Measurements from ENCODE around the gene NUFIP2.

Gene NUFIP2

DNA sequence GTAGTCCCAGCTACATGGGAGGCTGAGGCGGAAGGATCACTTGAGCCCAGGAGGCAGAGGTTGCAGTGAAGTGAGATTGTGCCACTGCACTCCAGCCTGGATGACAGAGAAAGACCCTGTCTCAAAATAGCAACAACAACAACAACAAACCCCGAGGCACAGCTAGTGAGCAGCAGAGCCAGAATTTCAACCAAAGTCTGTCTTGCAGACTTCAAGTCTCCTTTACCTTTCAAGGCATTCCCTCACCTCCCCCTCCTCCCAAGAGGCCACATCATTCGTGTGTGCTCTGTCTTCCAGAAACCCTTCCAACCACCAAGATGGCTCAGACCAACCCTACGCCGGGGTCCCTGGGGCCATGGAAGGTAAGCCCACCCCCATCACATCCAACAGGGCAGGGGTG, 45.1 kb downstream of the NUFIP2 start:
- H3K4me3 ChIP-seq (ENCODE audit: low read length in 2 of 2): no peak overlapping the region
- H3K27ac ChIP-seq (replicated peaks; ENCODE audit: low read length): no peak overlapping the region
- no peak overlapping the region for H4K8ac ChIP-seq (ENCODE audit: low read depth, low read length)
- no CpG with 5 or more reads among the region's 5 CpGs for WGBS, 2 donors (ENCODE audit: extremely low coverage in 2 of 2, insufficient read length in 2 of 2, insufficient replicate concordance in 1 of 2)
- no peak overlapping the region for H2BK12ac ChIP-seq (ENCODE audit: low read length)
- no peak overlapping the region for H3K4me2 ChIP-seq (ENCODE audit: insufficient read depth, low read length, poor library complexity, severe bottlenecking)
- H3K18ac ChIP-seq (ENCODE audit: low read length): no peak overlapping the region
- no peak overlapping the region for H2BK120ac ChIP-seq (ENCODE audit: low read depth, low read length)
- no peak overlapping the region for H2BK5ac ChIP-seq (ENCODE audit: low read length)
- no peak overlapping the region for H4K91ac ChIP-seq (ENCODE audit: low read depth, low read length, poor library complexity)
- no peaks in the 10 kb centered on the region for H3K9me3 ChIP-seq (replicated peaks in 1 of 2; ENCODE audit: control insufficient read depth in 2 of 2, insufficient read depth in 1 of 2, low read depth in 1 of 2, low read length in 2 of 2)
- H2AK5ac ChIP-seq (ENCODE audit: low read depth, low read length): no peak overlapping the region
- DNase-seq (ENCODE audit: low spot score): no peak
- H3K36me3 ChIP-seq (replicated peaks in 1 of 2; ENCODE audit: control insufficient read depth in 2 of 2, insufficient read depth in 2 of 2, low read length in 2 of 2): peaks cover 0 to 1% of the 10 kb centered on the region in 2 donors
- H3K9ac ChIP-seq (ENCODE audit: low read depth, low read length, poor library complexity): no peak overlapping the region
- no peak overlapping the region for H3K14ac ChIP-seq (ENCODE audit: low read length)
- H2AFZ ChIP-seq (ENCODE audit: low read length): no peak overlapping the region
- H3K23ac ChIP-seq (ENCODE audit: low read depth, low read length, poor library complexity): no peak overlapping the region
- no peaks in the 10 kb centered on the region for H3K79me1 ChIP-seq (ENCODE audit: low read depth, low read length)
- H3K27me3 ChIP-seq (ENCODE audit: control insufficient read depth in 3 of 3, insufficient read depth in 3 of 3, low read depth in 1 of 3, low read length in 3 of 3): no peaks in the 10 kb centered on the region
- H2BK15ac ChIP-seq (ENCODE audit: low read length): no peak overlapping the region
- no peak overlapping the region for H3K4ac ChIP-seq (ENCODE audit: low read length)
- H3K4me1 ChIP-seq (ENCODE audit: control insufficient read depth in 2 of 2, insufficient read depth in 1 of 2, low read depth in 1 of 2, low read length in 2 of 2): peaks cover 9 to 10% of the 10 kb centered on the region in 2 donors

GRCh38 chr17:29247219-29247618, 46.7 kb downstream of the NUFIP2 start:
- no peaks in the 10 kb centered on the region for H3K9me3 ChIP-seq (replicated peaks in 1 of 2; ENCODE audit: control insufficient read depth in 2 of 2, insufficient read depth in 1 of 2, low read depth in 1 of 2, low read length in 2 of 2)
- H3K79me1 ChIP-seq (ENCODE audit: low read depth, low read length): no peaks in the 10 kb centered on the region
- no peaks in the 10 kb centered on the region for H3K36me3 ChIP-seq (replicated peaks in 1 of 2; ENCODE audit: control insufficient read depth in 2 of 2, insufficient read depth in 2 of 2, low read length in 2 of 2)
- no peak overlapping the region for H3K27ac ChIP-seq (replicated peaks; ENCODE audit: low read length)
- no peak overlapping the region for H3K4me3 ChIP-seq (ENCODE audit: low read length in 2 of 2)
- no peak overlapping the region for H3K4me2 ChIP-seq (ENCODE audit: insufficient read depth, low read length, poor library complexity, severe bottlenecking)
- H2BK12ac ChIP-seq (ENCODE audit: low read length): peak overlapping the region; percentile 30
- no peak overlapping the region for H3K18ac ChIP-seq (ENCODE audit: low read length)
- no peak overlapping the region for H4K91ac ChIP-seq (ENCODE audit: low read depth, low read length, poor library complexity)
- no peak overlapping the region for H3K14ac ChIP-seq (ENCODE audit: low read length)
- H2AFZ ChIP-seq (ENCODE audit: low read length): no peak overlapping the region
- no peak overlapping the region for H3K9ac ChIP-seq (ENCODE audit: low read depth, low read length, poor library complexity)
- no peak overlapping the region for H3K4ac ChIP-seq (ENCODE audit: low read length)
- no peak for DNase-seq (ENCODE audit: low spot score)
- peaks cover 10 to 12% of the 10 kb centered on the region in 2 donors for H3K4me1 ChIP-seq (ENCODE audit: control insufficient read depth in 2 of 2, insufficient read depth in 1 of 2, low read depth in 1 of 2, low read length in 2 of 2)
- H2BK120ac ChIP-seq (ENCODE audit: low read depth, low read length): peak overlapping the region; percentile 65
- H4K8ac ChIP-seq (ENCODE audit: low read depth, low read length): no peak overlapping the region
- WGBS, 2 donors (ENCODE audit: extremely low coverage in 2 of 2, insufficient read length in 2 of 2, insufficient replicate concordance in 1 of 2): 100% methylated on average over 1 of the region's 2 CpGs; no CpG with 5 or more reads in 1 of the 2 donors
- no peaks in the 10 kb centered on the region for H3K27me3 ChIP-seq (ENCODE audit: control insufficient read depth in 3 of 3, insufficient read depth in 3 of 3, low read depth in 1 of 3, low read length in 3 of 3)
- H3K23ac ChIP-seq (ENCODE audit: low read depth, low read length, poor library complexity): no peak overlapping the region
- H2BK15ac ChIP-seq (ENCODE audit: low read length): no peak overlapping the region
- no peak overlapping the region for H2AK5ac ChIP-seq (ENCODE audit: low read depth, low read length)
- H2BK5ac ChIP-seq (ENCODE audit: low read length): no peak overlapping the region

DNA sequence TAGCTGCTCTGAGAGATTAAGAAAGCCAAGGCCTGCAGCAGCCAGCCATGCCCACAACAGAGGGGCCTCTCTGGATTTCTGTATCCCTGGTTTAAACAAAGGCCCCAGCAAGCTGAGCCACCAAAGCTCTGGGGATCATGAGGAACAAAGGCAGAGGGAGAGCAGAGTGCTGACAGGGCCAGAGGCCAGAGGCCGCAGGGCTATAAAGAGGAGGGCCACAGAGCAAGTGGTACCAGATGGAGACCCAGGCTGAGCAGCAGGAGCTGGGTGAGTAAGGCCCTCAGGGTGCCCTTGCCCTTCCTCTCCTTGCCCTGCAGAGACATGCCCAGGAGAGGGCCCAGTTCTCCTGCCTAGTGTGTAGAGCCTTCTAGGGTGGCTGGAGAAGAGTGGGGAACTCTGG, 47.3 kb downstream of the NUFIP2 start, which contains the start of gene CRYBA1:
Gene CRYBA1, plus strand, starts transcription at position 232 of the 400 bp plus-strand sequence. Its CDS starts 5 bp downstream, at position 237.
- H2AK5ac ChIP-seq (ENCODE audit: low read depth, low read length): no peak within 1 kb of the TSS
- no peak within 1 kb of the TSS for H3K23ac ChIP-seq (ENCODE audit: low read depth, low read length, poor library complexity)
- H3K36me3 ChIP-seq (replicated peaks in 1 of 2; ENCODE audit: control insufficient read depth in 2 of 2, insufficient read depth in 2 of 2, low read length in 2 of 2): no peaks in the 10 kb centered on the region
- peak within 1 kb of the TSS; percentile 64 for H3K9ac ChIP-seq (ENCODE audit: low read depth, low read length, poor library complexity)
- peak within 1 kb of the TSS; percentile 80 for H2BK5ac ChIP-seq (ENCODE audit: low read length)
- peak; percentile 51 for DNase-seq (ENCODE audit: low spot score)
- H2BK120ac ChIP-seq (ENCODE audit: low read depth, low read length): peak within 1 kb of the TSS; percentile 65
- no peak within 1 kb of the TSS for H3K4me3 ChIP-seq (ENCODE audit: low read length in 2 of 2)
- no peak within 1 kb of the TSS for H2BK15ac ChIP-seq (ENCODE audit: low read length)
- no peaks in the 10 kb centered on the region for H3K79me1 ChIP-seq (ENCODE audit: low read depth, low read length)
- peak within 1 kb of the TSS; percentile 64 for H3K27ac ChIP-seq (replicated peaks; ENCODE audit: low read length)
- peaks cover 10 to 17% of the 10 kb centered on the region in 2 donors for H3K4me1 ChIP-seq (ENCODE audit: control insufficient read depth in 2 of 2, insufficient read depth in 1 of 2, low read depth in 1 of 2, low read length in 2 of 2)
- H3K14ac ChIP-seq (ENCODE audit: low read length): no peak within 1 kb of the TSS
- peak within 1 kb of the TSS; percentile 47 for H3K4me2 ChIP-seq (ENCODE audit: insufficient read depth, low read length, poor library complexity, severe bottlenecking)
- H3K4ac ChIP-seq (ENCODE audit: low read length): no peak within 1 kb of the TSS
- WGBS, 2 donors (ENCODE audit: extremely low coverage in 2 of 2, insufficient read length in 2 of 2, insufficient replicate concordance in 1 of 2): no CpG with 5 or more reads among the region's 1 CpG
- no peaks in the 10 kb centered on the region for H3K9me3 ChIP-seq (replicated peaks in 1 of 2; ENCODE audit: control insufficient read depth in 2 of 2, insufficient read depth in 1 of 2, low read depth in 1 of 2, low read length in 2 of 2)
- H4K91ac ChIP-seq (ENCODE audit: low read depth, low read length, poor library complexity): no peak within 1 kb of the TSS
- peak within 1 kb of the TSS; percentile 74 for H2AFZ ChIP-seq (ENCODE audit: low read length)
- H3K18ac ChIP-seq (ENCODE audit: low read length): peak within 1 kb of the TSS; percentile 90
- H2BK12ac ChIP-seq (ENCODE audit: low read length): peak within 1 kb of the TSS; percentile 30
- H3K27me3 ChIP-seq (ENCODE audit: control insufficient read depth in 3 of 3, insufficient read depth in 3 of 3, low read depth in 1 of 3, low read length in 3 of 3): no peaks in the 10 kb centered on the region
- no peak within 1 kb of the TSS for H4K8ac ChIP-seq (ENCODE audit: low read depth, low read length)

- Histone ChIP-seq H3K27ac (replicated peaks; ENCODE audit: low read length) (no peak overlapping the region), H3K9me3 (replicated peaks in 1 of 2; ENCODE audit: control insufficient read depth in 2 of 2, insufficient read depth in 1 of 2, low read depth in 1 of 2, low read length in 2 of 2) (no peaks in the 10 kb centered on the region), H2BK120ac (ENCODE audit: low read depth, low read length) (no peak overlapping the region), H3K4me2 (ENCODE audit: insufficient read depth, low read length, poor library complexity, severe bottlenecking) (no peak overlapping the region), H3K9ac (ENCODE audit: low read depth, low read length, poor library complexity) (no peak overlapping the region), H3K27me3 (ENCODE audit: control insufficient read depth in 3 of 3, insufficient read depth in 3 of 3, low read depth in 1 of 3, low read length in 3 of 3) (no peaks in the 10 kb centered on the region), H2BK15ac (ENCODE audit: low read length) (no peak overlapping the region), H4K8ac (ENCODE audit: low read depth, low read length) (no peak overlapping the region), H3K18ac (ENCODE audit: low read length) (no peak overlapping the region), H2AFZ (ENCODE audit: low read length) (peak overlapping the region; percentile 3), H4K91ac (ENCODE audit: low read depth, low read length, poor library complexity) (no peak overlapping the region), H3K4ac (ENCODE audit: low read length) (peak overlapping the region; percentile 13), H3K4me1 (ENCODE audit: control insufficient read depth in 2 of 2, insufficient read depth in 1 of 2, low read depth in 1 of 2, low read length in 2 of 2) (peaks cover 21 to 22% of the 10 kb centered on the region in 2 donors), H3K4me3 (ENCODE audit: low read length in 2 of 2) (no peak overlapping the region), H3K79me1 (ENCODE audit: low read depth, low read length) (no peaks in the 10 kb centered on the region), H3K36me3 (replicated peaks in 1 of 2; ENCODE audit: control insufficient read depth in 2 of 2, insufficient read depth in 2 of 2, low read length in 2 of 2) (no peaks in the 10 kb centered on the region), H2BK12ac (ENCODE audit: low read length) (no peak overlapping the region), H3K14ac (ENCODE audit: low read length) (no peak overlapping the region), H3K23ac (ENCODE audit: low read depth, low read length, poor library complexity) (no peak overlapping the region), H2BK5ac (ENCODE audit: low read length) (no peak overlapping the region), H2AK5ac (ENCODE audit: low read depth, low read length) (no peak overlapping the region)
- no CpG with 5 or more reads among the region's 6 CpGs for WGBS, 2 donors (ENCODE audit: extremely low coverage in 2 of 2, insufficient read length in 2 of 2, insufficient replicate concordance in 1 of 2)
- no peak for DNase-seq (ENCODE audit: low spot score)
Measured at GRCh38 chr17:29245401-29245800, 48.5 kb downstream of the NUFIP2 start.

Measured in neuronal stem cell (in vitro differentiated cells).